IMR-90 (cell line): ENCODE data around the gene MS4A15.

Experiments used
- CEBPB ChIP-seq: IDR thresholded peaks from 2 replicates; pipeline ENCODE4 v1.6.1; 2012; ENCODE audit warnings: low read depth, low read length, improper control_type of control experiment
- CHD1 ChIP-seq: IDR thresholded peaks from 2 replicates; pipeline ENCODE4 v1.6.1; 2012; ENCODE audit warnings: low read depth, low read length, improper control_type of control experiment
- CTCF ChIP-seq: conservative IDR thresholded peaks from 2 replicates; pipeline ENCODE4 v1.5.1; 2012; ENCODE audit warnings: mild to moderate bottlenecking, low read depth, low read length, improper control_type of control experiment
- FOS ChIP-seq: fragments of 150-350 bp; IDR thresholded peaks from 2 replicates; pipeline ENCODE4 v1.6.1; 2016; ENCODE audit warnings: low read depth, low read length
- MAZ ChIP-seq: IDR thresholded peaks from 2 replicates; pipeline ENCODE4 v1.6.1; 2012; ENCODE audit warnings: low read depth, mild to moderate bottlenecking, low read length, improper control_type of control experiment, moderate library complexity, borderline replicate concordance
- MXI1 ChIP-seq: IDR thresholded peaks from 2 replicates; pipeline ENCODE4 v1.6.1; 2012; ENCODE audit warnings: low read depth, mild to moderate bottlenecking, low read length, moderate library complexity, borderline replicate concordance
- POLR2A ChIP-seq: IDR thresholded peaks from 2 replicates; pipeline ENCODE4 v1.6.1; 2012; ENCODE audit warnings: mild to moderate bottlenecking, low read depth, low read length
- RFX5 ChIP-seq: IDR thresholded peaks from 2 replicates; pipeline ENCODE4 v1.8.0; 2012; ENCODE audit warnings: low read depth, mild to moderate bottlenecking, low read length, moderate library complexity
- SMC3 ChIP-seq: fragments of 150-350 bp; IDR thresholded peaks from 2 replicates; pipeline ENCODE4 v1.6.1; 2016; ENCODE audit warnings: low read depth, mild to moderate bottlenecking, antibody characterized with exemption, low read length, moderate library complexity

- TF ChIP-seq CTCF (no peak), POLR2A (no peak), MXI1 (no peak), CHD1 (no peak), MAZ (no peak), FOS (no peak), RFX5 (no peak), CEBPB (no peak), SMC3 (no peak)
Measured at GRCh38 chr11:60813324-60813723, 56.7 kb downstream of the MS4A15 start.
